Stimulated activated CD4-positive, alpha-beta T cell treated with anti-CD3 and anti-CD28 coated beads, Interleukin-15, amount 100 ng/mL, for 24 hours (primary cell): Measurements from ENCODE around the gene NFIC.
"Not testable (repeated sequence)": the region's sequence is repeated elsewhere in the genome, so short reads cannot be mapped to it uniquely, and the experiment has no call there.

ENCODE experiments used
- DNase-seq: peaks from one replicate; pipeline ENCODE4 v3.0.0-alpha.2; 2020

Gene NFIC

GRCh38 chr19:3496392-3497273, 130.2 kb downstream of the NFIC start:
- DNase-seq = no peak

GRCh38 chr19:3497757-3498520, 131.6 kb downstream of the NFIC start:
- no peak for DNase-seq

GRCh38 chr19:3499738-3500428, 133.5 kb downstream of the NFIC start:
- no peak for DNase-seq

GRCh38 chr19:3500429-3501101, 134.2 kb downstream of the NFIC start, which contains the start of gene DOHH:
DOHH (minus strand) TSS chr19:3500674; CDS start chr19:3496814, 3,860 bp downstream.
- peak; percentile 98 for DNase-seq

- no peak for DNase-seq
Measured at GRCh38 chr19:3501780-3502179, 135.4 kb downstream of the NFIC start.

- DNase-seq = no peak
Measured at GRCh38 chr19:3503036-3503572, 136.7 kb downstream of the NFIC start.

- no peak for DNase-seq
Measured at GRCh38 chr19:3504735-3505134, 138.4 kb downstream of the NFIC start.

- peak; percentile 99 for DNase-seq
Measured at GRCh38 chr19:3505598-3506383, 139.4 kb downstream of the NFIC start, which contains the start of gene FZR1. FZR1 (plus strand) TSS chr19:3506311; CDS start chr19:3522990, 16,679 bp downstream.

- DNase-seq = peak; percentile 44
Measured at GRCh38 chr19:3506384-3507340, 140.3 kb downstream of the NFIC start.

- peak; percentile 50 for DNase-seq
Measured at GRCh38 chr19:3507371-3508120, 141.2 kb downstream of the NFIC start.

GRCh38 chr19:3508121-3508661, 141.8 kb downstream of the NFIC start:
- not testable (repeated sequence) for DNase-seq

- peak; percentile 28 for DNase-seq
Measured at GRCh38 chr19:3508771-3509535, 142.6 kb downstream of the NFIC start.

- peak; percentile 65 for DNase-seq
Measured at GRCh38 chr19:3509566-3509989, 143.2 kb downstream of the NFIC start.

- DNase-seq = no peak
Measured at GRCh38 chr19:3510727-3511126, 144.3 kb downstream of the NFIC start.

- no peak for DNase-seq
Measured at GRCh38 chr19:3511506-3512251, 145.3 kb downstream of the NFIC start.

- no peak for DNase-seq
Measured at GRCh38 chr19:3512562-3513228, 146.3 kb downstream of the NFIC start.
